Cardiac muscle cell (in vitro differentiated cells and primary cell): Measurements from ENCODE around the gene OR13J1. TPM values are rescaled to one million over a fixed set of nuclear protein-coding genes. Genes with fewer than 3 reads are reported as not detected.

Experiments
- DNase-seq, 2 donors: peaks; one replicate each; pipeline versions ENCODE4 v3.0.0 to v3.0.0-alpha.2; 2010 to 2017; ENCODE audit warnings: low read depth in 1 of 2, low spot score in 1 of 2
- H3K27ac ChIP-seq: fragments of 200-600 bp; sonication (generic); 2 replicates; pipeline ENCODE4 v1.5.1; 2016
- H3K27me3 ChIP-seq: fragments of 200-600 bp; sonication (generic); 2 replicates; pipeline ENCODE4 v1.6.0; 2016; ENCODE audit warnings: control low read depth
- H3K36me3 ChIP-seq: fragments of 200-600 bp; sonication (generic); 2 replicates; pipeline ENCODE4 v1.5.1; 2016; ENCODE audit warnings: control low read depth
- H3K4me1 ChIP-seq: fragments of 200-600 bp; sonication (generic); 2 replicates; pipeline ENCODE4 v1.8.1; 2017; ENCODE audit warnings: low read depth, mild to moderate bottlenecking, mixed run types
- H3K4me3 ChIP-seq: fragments of 200-600 bp; sonication (generic); 2 replicates; pipeline ENCODE4 v1.5.1; 2016; ENCODE audit warnings: mild to moderate bottlenecking
- H3K9me3 ChIP-seq: fragments of 200-600 bp; sonication (generic); 2 replicates; pipeline ENCODE4 v1.5.1; 2017; ENCODE audit warnings: low read depth, mild to moderate bottlenecking, control low read depth
- CTCF ChIP-seq: IDR thresholded peaks from 2 replicates; pipeline ENCODE4 v1.5.1; 2012; ENCODE audit warnings: low read depth, mild to moderate bottlenecking, low read length
- polyA plus RNA-seq: library from polyadenylated mRNA; unstranded; fragments of >200 nt; fragmentation: Nextera tagmentation; extraction: Ambion mirVana; gene quantifications from 2 replicates; pipeline ENCODE4 v1.2.1, GENCODE V29; 2016
- total RNA-seq: library from RNA; depleted of rRNA; stranded (reverse); fragments of >200 nt; gene quantifications from 2 replicates; pipeline ENCODE4 v1.2.3, GENCODE V29; 2016

Gene OR13J1
- total and polyA plus RNA-seq, 2 experiments from 2014 or later = not detected

GRCh38 chr9:35868933-35869332, 1.3 kb downstream of the OR13J1 start:
- DNase-seq = no peak
- no peaks in the 10 kb centered on the region for H3K4me1 ChIP-seq
- no peak for TF ChIP-seq CTCF

GRCh38 chr9:35867538-35867937, 2.7 kb downstream of the OR13J1 start:
- no peak for DNase-seq

More at GRCh38 chr9:35868933-35869332, 1.3 kb downstream of the OR13J1 start:
- H3K4me3 ChIP-seq = no peak overlapping the region
- no peak overlapping the region for H3K27ac ChIP-seq
- no peaks in the 10 kb centered on the region for H3K36me3 ChIP-seq
- H3K9me3 ChIP-seq = no peaks in the 10 kb centered on the region
- no peaks in the 10 kb centered on the region for H3K27me3 ChIP-seq

GRCh38 chr9:35864695-35865255, 5.4 kb downstream of the OR13J1 start:
- no peak for TF ChIP-seq CTCF
- Histone ChIP-seq H3K9me3 (no peaks in the 10 kb centered on the region), H3K27ac (no peak overlapping the region), H3K36me3 (no peaks in the 10 kb centered on the region), H3K27me3 (no peaks in the 10 kb centered on the region), H3K4me3 (no peak overlapping the region), H3K4me1 (no peaks in the 10 kb centered on the region)
- no peak for DNase-seq

More at GRCh38 chr9:35867538-35867937, 2.7 kb downstream of the OR13J1 start:
- no peaks in the 10 kb centered on the region for H3K36me3 ChIP-seq
- no peak for TF ChIP-seq CTCF
- no peak overlapping the region for H3K27ac ChIP-seq
- H3K9me3 ChIP-seq = no peaks in the 10 kb centered on the region
- no peaks in the 10 kb centered on the region for H3K4me1 ChIP-seq
- H3K4me3 ChIP-seq = no peak overlapping the region
- H3K27me3 ChIP-seq = no peaks in the 10 kb centered on the region

GRCh38 chr9:35863583-35863982, 6.6 kb downstream of the OR13J1 start:
- DNase-seq = no peak

GRCh38 chr9:35862328-35862727, 7.9 kb downstream of the OR13J1 start:
- Histone ChIP-seq H3K9me3 (no peaks in the 10 kb centered on the region), H3K27ac (no peak overlapping the region), H3K27me3 (no peaks in the 10 kb centered on the region), H3K4me1 (no peaks in the 10 kb centered on the region), H3K36me3 (no peaks in the 10 kb centered on the region), H3K4me3 (no peak overlapping the region)
- no peak for DNase-seq
- no peak for TF ChIP-seq CTCF

More at GRCh38 chr9:35863583-35863982, 6.6 kb downstream of the OR13J1 start:
- no peak for TF ChIP-seq CTCF
- H3K4me3 ChIP-seq = no peak overlapping the region
- no peak overlapping the region for H3K27ac ChIP-seq
- H3K9me3 ChIP-seq = no peaks in the 10 kb centered on the region
- H3K27me3 ChIP-seq = no peaks in the 10 kb centered on the region
- no peaks in the 10 kb centered on the region for H3K4me1 ChIP-seq
- H3K36me3 ChIP-seq = no peaks in the 10 kb centered on the region
